Panc1 (cell line): ENCODE results near the gene ATF6B. TPM values are rescaled to one million over a fixed set of nuclear protein-coding genes. Genes with fewer than 3 reads are reported as not detected.

Experiments used
- ATAC-seq: fragments of 200-7000 bp; cut with Tn5 transposase; 2 replicates; pipeline ENCODE4 v1.9.1; 2020; ENCODE audit warnings: mild to moderate bottlenecking, moderate library complexity
- BruUV-seq: library from RNA; stranded (reverse); fragments of 400-500 nt; replicated peaks from 2 replicates; lab custom pipeline; 2021; lab: Mats Ljungman, UMichigan
- CTCF ChIA-PET: fragments of 300-600 bp; sonication (Branson Sonifier 250); formaldehyde crosslinking; loops from one replicate; lab custom pipeline; 2022; ENCODE audit warnings: antibody characterized with exemption; lab: Charles Lee
- POLR2A ChIA-PET: fragments of 300-600 bp; sonication (Branson Sonifier 250); formaldehyde crosslinking; loops from one replicate; lab custom pipeline; 2022; ENCODE audit warnings: antibody characterized with exemption; lab: Charles Lee
- DNase-seq: peaks from one replicate; pipeline ENCODE4 v3.0.0-alpha.2; 2010; ENCODE audit warnings: low read depth, low spot score
- H3K27ac ChIP-seq: 2 replicates; pipeline ENCODE4 v1.5.1; 2011; ENCODE audit warnings: mild to moderate bottlenecking, low read length, inconsistent platforms
- H3K27me3 ChIP-seq: fragments of 200-500 bp; sonication (Bioruptor generic); 2 replicates; pipeline ENCODE4 v1.6.0; 2014; ENCODE audit warnings: low read length, inconsistent platforms; ENCODE audit not compliant: control insufficient read depth, insufficient read depth
- H3K36me3 ChIP-seq: fragments of 200-500 bp; sonication (Bioruptor generic); 2 replicates; pipeline ENCODE4 v1.5.1; 2014; ENCODE audit warnings: inconsistent platforms, mild to moderate bottlenecking, low read length, moderate library complexity; ENCODE audit not compliant: control insufficient read depth, insufficient read depth
- H3K4me1 ChIP-seq: 2 replicates; pipeline ENCODE4 v1.5.1; 2011; ENCODE audit warnings: inconsistent platforms, mild to moderate bottlenecking, low read length, moderate library complexity; ENCODE audit not compliant: control insufficient read depth, insufficient read depth
- H3K4me3 ChIP-seq, 2 experiments: 2 replicates each; pipeline ENCODE4 v1.5.1; 2011 to 2012; ENCODE audit warnings: low read depth in 2 of 2, low read length in 2 of 2, mild to moderate bottlenecking in 2 of 2, inconsistent platforms in 1 of 2, moderate library complexity in 1 of 2
- H3K9me3 ChIP-seq: fragments of 200-500 bp; sonication (Bioruptor generic); 2 replicates; pipeline ENCODE4 v1.5.1; 2014; ENCODE audit warnings: low read depth, mild to moderate bottlenecking, inconsistent platforms, low read length, moderate library complexity; ENCODE audit not compliant: control insufficient read depth, insufficient read depth
- CTCF ChIP-seq: fragments of 450-650 bp; IDR thresholded peaks from 2 replicates; pipeline ENCODE4 v1.5.1; 2017; ENCODE audit warnings: mild to moderate bottlenecking
- POLR2AphosphoS5 ChIP-seq: IDR thresholded peaks from 2 replicates; pipeline ENCODE4 v1.6.1; 2012; ENCODE audit warnings: mild to moderate bottlenecking, low read depth, low read length, moderate library complexity
- REST ChIP-seq, 2 experiments: IDR thresholded peaks; 2 replicates each; pipeline ENCODE4 v1.6.1; 2011 to 2012; ENCODE audit warnings: low read depth in 2 of 2, control low read depth in 1 of 2, low read length in 1 of 2, mild to moderate bottlenecking in 1 of 2, moderate library complexity in 1 of 2; ENCODE audit not compliant: insufficient read depth in 1 of 2
- SIN3A ChIP-seq: IDR thresholded peaks from 2 replicates; pipeline ENCODE4 v1.6.1; 2012; ENCODE audit warnings: low read depth, mild to moderate bottlenecking, low read length, moderate library complexity, borderline replicate concordance; ENCODE audit not compliant: insufficient read depth
- TCF7L2 ChIP-seq: IDR thresholded peaks from 2 replicates; pipeline ENCODE4 v1.6.1; 2011; ENCODE audit warnings: mild to moderate bottlenecking, low read depth, low read length, inconsistent platforms
- in situ Hi-C: cut with HindIII; loops from 2 replicates; pipeline ENCODE4 v1.10.0; 2016; ENCODE audit warnings: low sequenced_read_pairs, low pct_unique_long_range_greater_than_20kb
- intact Hi-C: fragments of 100-400 bp; cut with micrococcal nuclease; formaldehyde crosslinking; loops from one replicate; pipeline ENCODE4 v1.10.0; 2022; ENCODE audit not compliant: unreplicated experiment
- total RNA-seq: library from RNA; stranded (reverse); gene quantifications from one replicate; pipeline ENCODE4 v1.2.1, GENCODE V29; 2021; ENCODE audit not compliant: unreplicated experiment

ATF6B gene
- total RNA-seq, 1 experiment from 2014 or later, result 127 TPM

- Histone ChIP-seq H3K27ac (no peak overlapping the region), H3K9me3 (no peaks in the 10 kb centered on the region), H3K4me1 (no peaks in the 10 kb centered on the region), H3K36me3 (no peaks in the 10 kb centered on the region), H3K4me3 (no peak overlapping the region), H3K27me3 (no peaks in the 10 kb centered on the region)
- TF ChIP-seq REST (IDR thresholded peaks at IDR 0.05; ENCODE audit: insufficient read depth in 1 of 2, low read depth in 2 of 2, low read length in 1 of 2), result no peak
- TF ChIP-seq CTCF, result no peak
- no peak for TF ChIP-seq POLR2AphosphoS5
- no peak for TF ChIP-seq TCF7L2
- TF ChIP-seq SIN3A, result no peak
- in situ Hi-C loops (no loop called here), intact Hi-C loops (no loop called here)
- ChIA-PET CTCF (interaction anchor here (0.6 to 1.0 kb wide), 2 partner anchors 9 to 83 kb away, joined by 3 read pairs; no protein-coding TSS in a partner anchor), POLR2A (interaction anchor here (0.6 kb wide), 1 partner anchor 378 kb away, joined by 4 read pairs; no protein-coding TSS in a partner anchor)
- ATAC-seq, result no peak
- BruUV-seq, result no TSS peak
- no peak for DNase-seq
Measured at GRCh38 chr6:32088487-32089049, 39.5 kb downstream of the ATF6B start.

- intact Hi-C loops, result no loop called here
- no peaks in the 10 kb centered on the region for H3K27me3 ChIP-seq
- H3K27ac ChIP-seq, result no peak overlapping the region; the same call in 1 of the 2 replicates
- CTCF ChIA-PET, result interaction anchor here (0.6 to 1.0 kb wide), 2 partner anchors 10 to 84 kb away, joined by 3 read pairs; no protein-coding TSS in a partner anchor
- H3K36me3 ChIP-seq, result no peaks in the 10 kb centered on the region
- TF ChIP-seq CTCF (peak; percentile 85), REST (IDR thresholded peaks at IDR 0.05; ENCODE audit: insufficient read depth in 1 of 2, low read depth in 2 of 2, low read length in 1 of 2) (no peak)
- no peaks in the 10 kb centered on the region for H3K9me3 ChIP-seq
- ATAC-seq (peak; percentile 95), DNase-seq (peak; percentile 10)
- no peaks in the 10 kb centered on the region for H3K4me1 ChIP-seq
- in situ Hi-C loops, result no loop called here
- H3K4me3 ChIP-seq, result no peak overlapping the region
- no TSS peak for BruUV-seq
- POLR2A ChIA-PET, result no interaction called here
Measured at GRCh38 chr6:32087574-32088486, 40.2 kb downstream of the ATF6B start.
